Epithelial cell of umbilical artery (primary cell): Measurements from ENCODE around the gene FBXL20. TPM values are rescaled to one million over a fixed set of nuclear protein-coding genes. Genes with fewer than 3 reads are reported as not detected.

ENCODE experiments used
- total RNA-seq: library from RNA; depleted of rRNA; stranded (reverse); fragments of >200 nt; gene quantifications from 2 replicates; pipeline ENCODE4 v1.2.3, GENCODE V29; 2014

The FBXL20 gene
- 7.8 and 12.8 TPM in 2 replicates for total RNA-seq

DNA sequence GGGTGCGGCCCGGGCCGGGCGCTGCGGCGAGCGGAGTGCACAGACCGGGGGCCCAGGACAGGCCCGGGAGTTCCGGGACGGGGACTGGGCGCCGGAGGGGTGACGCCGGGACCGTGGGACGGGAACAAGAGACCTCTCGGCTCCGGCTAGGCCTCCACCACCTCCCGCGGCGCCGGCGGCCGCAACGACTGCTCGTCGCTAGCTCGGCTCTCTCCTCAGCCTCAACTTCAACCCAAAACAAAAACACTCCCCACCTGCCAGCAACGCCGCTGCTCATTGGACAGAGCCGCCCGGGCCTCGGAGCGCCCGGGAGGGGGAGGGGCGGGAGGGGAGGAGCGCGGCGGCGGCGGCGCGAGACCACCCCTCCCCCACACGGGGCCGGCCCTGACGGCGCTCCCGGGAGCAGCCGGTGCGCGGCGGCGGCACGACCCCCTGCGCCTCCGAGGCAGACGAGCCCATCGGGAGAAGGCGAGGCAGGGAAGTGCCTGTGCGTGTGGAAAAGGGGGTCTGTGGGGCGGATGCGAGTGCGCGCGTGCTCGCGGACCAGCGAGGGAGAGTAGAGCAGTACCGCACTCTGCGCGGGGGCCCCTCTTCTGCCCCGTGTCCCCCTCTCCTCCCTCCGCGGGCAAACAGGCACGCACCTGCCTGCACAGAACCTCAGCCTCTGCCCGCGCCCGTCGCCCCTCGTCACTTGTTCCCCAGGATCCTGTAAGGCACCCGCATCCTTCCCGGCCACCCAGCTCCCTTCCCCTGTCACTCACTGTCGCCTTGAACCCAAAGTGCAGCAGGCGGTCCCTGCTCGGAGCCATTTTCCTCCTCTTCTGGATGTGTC is at the start of gene FBXL20:
TSS of gene FBXL20 (minus strand) at position 215 of the 832 bp plus-strand sequence. CDS start 224 bp downstream, outside the sequence.

DNA sequence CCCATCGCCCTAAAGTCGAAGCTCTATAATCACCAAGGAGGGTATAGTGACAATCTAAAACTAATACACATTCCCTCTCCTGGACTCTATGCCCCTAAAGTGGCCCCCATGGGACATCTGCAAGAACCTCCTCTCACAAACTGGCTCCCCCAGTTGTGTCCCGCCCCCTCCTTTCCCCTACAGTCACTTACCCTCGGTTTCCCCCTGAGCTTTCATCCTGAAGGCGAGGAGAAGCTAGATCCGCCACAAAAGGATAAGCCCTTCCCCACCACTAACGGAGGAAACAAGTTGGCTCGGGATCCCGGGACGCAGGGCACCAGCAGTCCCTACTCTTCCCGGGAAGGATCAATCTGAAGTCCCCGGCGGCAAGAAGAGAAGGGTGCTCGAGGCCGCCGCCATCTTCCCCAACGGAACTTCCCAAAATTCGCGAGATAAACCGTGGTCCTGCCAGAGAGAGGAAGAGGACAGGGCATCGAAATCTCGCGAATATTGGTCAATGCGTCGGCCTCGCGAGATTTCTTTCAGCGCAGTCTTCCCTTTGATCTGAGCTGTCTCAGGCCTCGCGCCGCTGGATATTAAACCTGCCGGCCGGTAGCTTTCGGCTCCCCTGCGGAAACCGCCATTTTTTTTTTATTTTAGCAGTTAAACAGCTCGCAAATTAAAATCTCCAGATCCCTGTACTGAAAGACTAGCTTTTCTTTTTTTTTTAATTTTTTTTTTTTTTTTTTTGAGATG is 49.6 kb upstream of the FBXL20 start, which contains the start of gene MED1:
TSS of gene MED1 (minus strand) at position 417 of the 735 bp plus-strand sequence. CDS start at position 216, 201 bp downstream.

GRCh38 chr17:39225308-39225958 is 176.0 kb downstream of the FBXL20 start, which contains the start of gene STAC2:
TSS of gene STAC2 (minus strand) at chr17:39225945. CDS start at chr17:39225502, 443 bp downstream.

Other genes starting within 250 kb of the FBXL20 start
- gene PLXDC1, start 250.0 kb downstream of the FBXL20 start, total RNA-seq: not detected in 2 replicates
- not detected in 2 replicates for gene ARL5C, start 235.5 kb downstream of the FBXL20 start, total RNA-seq
- gene CACNB1, start 204.0 kb downstream of the FBXL20 start, total RNA-seq: 1.1 and 5.5 TPM in 2 replicates
- 1,970 and 2,078 TPM in 2 replicates for gene RPL19, start 201.3 kb downstream of the FBXL20 start, total RNA-seq
- not detected in 2 replicates for gene STAC2, start 175.7 kb downstream of the FBXL20 start, total RNA-seq
- 16.6 and 18.8 TPM in 2 replicates for gene MED1, start 49.6 kb upstream of the FBXL20 start, total RNA-seq
- gene CDK12, start 59.9 kb upstream of the FBXL20 start, total RNA-seq: 16.2 and 21.1 TPM in 2 replicates
- gene NEUROD2, start 206.3 kb upstream of the FBXL20 start, total RNA-seq: not detected in 2 replicates
- gene PPP1R1B, start 225.3 kb upstream of the FBXL20 start, total RNA-seq: not detected in 2 replicates
- gene STARD3, start 235.5 kb upstream of the FBXL20 start, total RNA-seq: 16.7 and 19.8 TPM in 2 replicates